D721Med (cell line): ENCODE results near the gene ANKRD60.

ENCODE experiments used
- DNase-seq: peaks from one replicate; pipeline ENCODE4 v3.0.0; 2011; ENCODE audit warnings: low spot score; ENCODE audit not compliant: insufficient read length
- FAIRE-seq: peaks from 2 replicates; lab custom pipeline; 2011; peaks lifted over from hg19 to GRCh38; lab: Jason Lieb, UNC
- TF ChIP-seq, protein P1 (sequence below): IDR thresholded peaks from 2 replicates; pipeline ENCODE4 v1.5.1; 2012; ENCODE audit warnings: mild to moderate bottlenecking, control low read depth; ENCODE audit not compliant: insufficient read depth; ENCODE audit errors: missing control alignments

ANKRD60 gene

DNA sequence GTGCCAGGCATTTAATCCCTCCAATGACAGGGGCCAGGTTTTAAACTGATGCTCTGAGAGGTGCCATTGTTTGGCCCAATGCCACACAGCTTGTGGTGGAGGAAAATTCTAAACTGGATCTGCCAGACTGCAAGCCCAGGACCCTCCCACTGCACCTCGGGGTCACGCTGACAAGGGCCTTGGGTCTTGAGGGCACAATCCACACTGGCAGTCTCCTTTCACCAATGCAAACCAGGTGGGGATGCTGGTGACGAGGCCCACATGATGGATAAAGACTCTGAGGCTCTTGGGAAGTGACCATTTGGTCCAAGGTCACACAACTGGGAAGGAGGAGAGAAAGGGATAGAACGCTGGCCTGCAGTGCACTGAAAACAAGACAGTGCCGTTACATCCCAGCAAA, 14.7 kb downstream of the ANKRD60 start:
- FAIRE-seq, result no peak
- TF ChIP-seq, protein P1, sequence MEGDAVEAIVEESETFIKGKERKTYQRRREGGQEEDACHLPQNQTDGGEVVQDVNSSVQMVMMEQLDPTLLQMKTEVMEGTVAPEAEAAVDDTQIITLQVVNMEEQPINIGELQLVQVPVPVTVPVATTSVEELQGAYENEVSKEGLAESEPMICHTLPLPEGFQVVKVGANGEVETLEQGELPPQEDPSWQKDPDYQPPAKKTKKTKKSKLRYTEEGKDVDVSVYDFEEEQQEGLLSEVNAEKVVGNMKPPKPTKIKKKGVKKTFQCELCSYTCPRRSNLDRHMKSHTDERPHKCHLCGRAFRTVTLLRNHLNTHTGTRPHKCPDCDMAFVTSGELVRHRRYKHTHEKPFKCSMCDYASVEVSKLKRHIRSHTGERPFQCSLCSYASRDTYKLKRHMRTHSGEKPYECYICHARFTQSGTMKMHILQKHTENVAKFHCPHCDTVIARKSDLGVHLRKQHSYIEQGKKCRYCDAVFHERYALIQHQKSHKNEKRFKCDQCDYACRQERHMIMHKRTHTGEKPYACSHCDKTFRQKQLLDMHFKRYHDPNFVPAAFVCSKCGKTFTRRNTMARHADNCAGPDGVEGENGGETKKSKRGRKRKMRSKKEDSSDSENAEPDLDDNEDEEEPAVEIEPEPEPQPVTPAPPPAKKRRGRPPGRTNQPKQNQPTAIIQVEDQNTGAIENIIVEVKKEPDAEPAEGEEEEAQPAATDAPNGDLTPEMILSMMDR, result no peak
- DNase-seq, result no peak

DNA sequence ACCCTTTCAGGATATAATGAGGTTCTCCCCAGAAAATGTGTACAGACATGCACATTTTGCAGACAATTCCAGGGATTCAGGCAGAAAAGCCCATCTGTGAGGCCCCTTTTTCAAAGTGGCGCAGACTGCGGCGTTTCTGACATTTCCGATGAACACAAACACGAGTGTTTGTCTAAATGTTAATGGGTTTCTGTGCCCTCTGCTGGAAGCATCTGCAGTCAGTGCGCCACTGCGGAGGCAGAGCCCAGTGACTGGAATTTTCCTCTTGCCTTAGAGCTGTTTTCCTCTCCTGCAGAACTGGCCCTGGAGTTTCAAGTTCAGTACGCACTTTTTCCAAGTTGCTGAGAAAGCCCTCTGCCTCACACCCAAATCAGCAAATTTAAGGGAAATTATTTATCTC, 15.3 kb downstream of the ANKRD60 start:
- TF ChIP-seq, protein P1, result no peak
- no peak for DNase-seq
- no peak for FAIRE-seq

DNA sequence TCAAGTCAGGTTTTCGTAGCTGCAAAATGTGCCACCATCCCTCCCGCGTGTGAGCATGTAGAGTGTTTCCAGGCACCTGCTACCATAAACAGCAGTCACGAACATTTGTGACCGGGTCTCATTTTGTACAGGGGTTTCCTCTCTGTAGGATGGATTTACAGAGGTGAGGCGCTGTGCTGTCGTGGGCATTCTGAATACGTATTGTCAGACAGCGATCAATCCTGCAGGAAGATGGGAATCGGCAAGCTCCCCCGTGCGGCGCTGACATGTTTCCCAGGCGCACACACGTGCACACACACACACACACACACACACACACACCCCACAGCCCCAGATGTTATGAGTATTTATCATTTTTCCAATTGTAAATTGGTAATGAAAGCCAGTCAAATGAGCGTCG, 15.8 kb downstream of the ANKRD60 start:
- no peak for FAIRE-seq
- TF ChIP-seq, protein P1, result no peak
- no peak for DNase-seq

DNA sequence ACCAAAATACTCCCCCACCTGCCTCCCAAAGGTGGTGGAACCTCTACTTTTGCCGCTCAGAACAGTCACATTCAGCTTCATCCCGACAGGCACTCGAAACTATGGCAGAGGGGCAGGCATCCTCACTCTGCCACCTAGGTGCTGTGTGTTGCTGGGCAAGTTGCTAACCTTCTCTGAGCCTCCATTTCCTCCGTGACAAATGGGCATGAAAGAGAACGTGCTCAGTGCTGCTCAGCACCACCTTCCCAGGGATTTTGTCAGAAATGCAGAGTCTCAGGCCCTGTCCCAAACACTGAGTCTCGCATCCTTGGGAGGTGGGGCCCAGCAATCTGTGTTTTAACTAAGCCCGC, 18.1 kb downstream of the ANKRD60 start:
- FAIRE-seq (no peak), DNase-seq (no peak)
- TF ChIP-seq, protein P1, result peak; percentile 0

DNA sequence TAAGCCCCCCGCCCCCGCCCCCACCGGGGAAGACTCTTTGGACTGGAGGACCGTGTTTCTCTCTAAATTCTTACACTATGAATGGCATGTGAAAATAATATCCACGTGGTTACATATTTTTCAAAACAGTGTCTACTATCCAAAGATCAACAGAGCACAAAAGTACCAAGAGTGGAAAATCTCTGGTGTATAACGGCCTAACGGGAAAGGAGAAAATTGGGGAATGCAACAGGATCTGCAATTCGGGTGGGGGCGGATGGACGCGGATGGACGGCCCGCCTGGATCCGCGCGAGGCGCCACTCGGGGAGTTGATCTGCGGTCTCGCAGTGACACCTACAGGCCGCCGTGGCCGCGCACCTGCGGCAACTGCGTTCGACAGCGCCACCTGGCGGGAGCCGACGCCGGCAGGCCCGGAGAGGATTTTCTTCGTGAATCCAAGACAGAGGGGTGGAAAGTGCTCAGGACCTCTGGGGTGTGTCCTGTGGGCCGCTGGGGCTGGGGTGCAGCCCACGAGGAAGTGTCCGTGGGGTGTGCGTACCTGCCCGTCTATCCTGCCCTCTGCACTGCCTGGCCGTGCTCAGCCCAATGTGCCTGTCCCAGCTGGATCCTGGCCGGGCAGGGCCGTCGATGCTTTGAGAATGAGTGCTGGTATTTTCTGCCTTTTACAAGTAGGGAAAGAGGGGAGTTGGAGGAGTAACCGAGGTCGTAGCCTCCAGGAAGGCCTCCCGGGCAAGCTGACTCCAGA, 18.6 kb downstream of the ANKRD60 start:
- no peak for FAIRE-seq
- peak; percentile 94 for DNase-seq
- TF ChIP-seq, protein P1, result peak; percentile 100

DNA sequence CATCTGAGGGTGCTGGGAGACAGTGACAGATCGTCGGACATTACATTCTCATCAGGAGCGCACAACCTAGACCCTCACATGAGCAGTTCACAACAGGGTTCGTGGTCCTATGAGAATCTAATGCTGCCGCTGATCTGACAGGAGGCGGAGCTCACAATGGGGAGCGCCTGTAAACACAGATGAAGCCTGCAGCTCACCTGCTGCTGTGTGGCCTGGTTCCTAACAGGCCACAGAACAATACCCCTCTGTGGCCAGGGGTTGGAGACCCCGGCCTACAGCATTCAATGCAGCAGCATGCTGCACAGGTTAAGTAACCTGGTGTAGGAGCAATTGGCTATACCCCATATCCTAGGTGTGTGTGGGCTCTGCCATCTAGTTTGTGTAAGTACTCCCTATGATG, 19.5 kb downstream of the ANKRD60 start:
- FAIRE-seq (no peak), DNase-seq (no peak)
- TF ChIP-seq, protein P1, result no peak

DNA sequence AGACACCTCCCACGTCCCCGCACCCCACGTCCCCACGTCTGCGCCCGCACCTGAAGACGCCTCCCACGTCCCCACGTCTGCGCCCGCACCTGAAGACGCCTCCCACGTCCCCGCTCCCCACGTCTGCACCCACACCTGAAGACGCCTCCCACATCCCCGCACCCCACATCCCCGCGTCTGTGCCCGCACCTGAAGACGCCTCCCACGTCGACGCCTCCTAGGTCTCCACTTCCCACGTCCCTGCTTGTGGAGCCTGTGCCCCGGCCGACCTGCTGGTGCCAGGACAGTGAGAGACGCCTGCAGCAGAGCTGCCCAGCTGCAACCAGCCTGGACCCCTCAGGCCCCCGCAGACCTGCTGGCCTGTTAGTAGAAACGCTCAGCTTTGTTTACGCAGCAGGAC, 22.6 kb downstream of the ANKRD60 start:
- no peak for DNase-seq
- TF ChIP-seq, protein P1, result no peak
- no peak for FAIRE-seq
